ENCODE measurements around the gene TMEM202. TPM values are rescaled to one million over a fixed set of nuclear protein-coding genes. Genes with fewer than 3 reads are reported as not detected.
"Not testable (repeated sequence)": the region's sequence is repeated elsewhere in the genome, so short reads cannot be mapped to it uniquely, and the experiment has no call there.

TMEM202 gene
- total RNA-seq, 1 donor from 2014 or later = not detected

DNA sequence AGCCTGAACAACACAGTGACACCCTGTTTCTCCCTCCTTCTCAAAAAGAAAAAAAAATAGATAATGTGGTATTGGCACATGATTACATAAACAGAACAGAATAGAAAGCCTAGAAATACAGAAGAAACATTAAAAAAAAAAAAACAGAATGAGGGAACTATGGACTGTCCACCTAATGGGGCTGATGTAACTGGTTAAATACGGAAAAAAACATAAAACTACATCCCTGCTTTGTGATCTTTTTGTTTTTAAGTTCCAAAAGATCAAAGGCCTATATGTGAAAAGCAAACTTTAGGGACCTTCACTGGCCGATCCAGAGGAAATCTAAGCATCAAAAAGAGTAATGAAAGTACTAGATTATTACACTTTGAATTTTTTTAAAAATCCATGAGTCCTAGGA lies 17.2 kb downstream of the TMEM202 start:
- H3K27ac Mint-ChIP-seq = no peak overlapping the region
- no peak overlapping the region for H3K4me3 Mint-ChIP-seq
- no peaks in the 10 kb centered on the region for H3K4me1 Mint-ChIP-seq
- no peaks in the 10 kb centered on the region for H3K36me3 Mint-ChIP-seq
- TF ChIP-seq, protein P1, sequence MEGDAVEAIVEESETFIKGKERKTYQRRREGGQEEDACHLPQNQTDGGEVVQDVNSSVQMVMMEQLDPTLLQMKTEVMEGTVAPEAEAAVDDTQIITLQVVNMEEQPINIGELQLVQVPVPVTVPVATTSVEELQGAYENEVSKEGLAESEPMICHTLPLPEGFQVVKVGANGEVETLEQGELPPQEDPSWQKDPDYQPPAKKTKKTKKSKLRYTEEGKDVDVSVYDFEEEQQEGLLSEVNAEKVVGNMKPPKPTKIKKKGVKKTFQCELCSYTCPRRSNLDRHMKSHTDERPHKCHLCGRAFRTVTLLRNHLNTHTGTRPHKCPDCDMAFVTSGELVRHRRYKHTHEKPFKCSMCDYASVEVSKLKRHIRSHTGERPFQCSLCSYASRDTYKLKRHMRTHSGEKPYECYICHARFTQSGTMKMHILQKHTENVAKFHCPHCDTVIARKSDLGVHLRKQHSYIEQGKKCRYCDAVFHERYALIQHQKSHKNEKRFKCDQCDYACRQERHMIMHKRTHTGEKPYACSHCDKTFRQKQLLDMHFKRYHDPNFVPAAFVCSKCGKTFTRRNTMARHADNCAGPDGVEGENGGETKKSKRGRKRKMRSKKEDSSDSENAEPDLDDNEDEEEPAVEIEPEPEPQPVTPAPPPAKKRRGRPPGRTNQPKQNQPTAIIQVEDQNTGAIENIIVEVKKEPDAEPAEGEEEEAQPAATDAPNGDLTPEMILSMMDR (IDR thresholded peaks at IDR 0.05; ENCODE audit: unreplicated experiment) = no peak
- H3K9me3 Mint-ChIP-seq = no peaks in the 10 kb centered on the region
- H3K27me3 Mint-ChIP-seq (ENCODE audit: low read depth) = peaks cover 29% of the 10 kb centered on the region
- no peak for DNase-seq (ENCODE audit: low spot score in 2 of 2, unreplicated experiment in 2 of 2)

DNA sequence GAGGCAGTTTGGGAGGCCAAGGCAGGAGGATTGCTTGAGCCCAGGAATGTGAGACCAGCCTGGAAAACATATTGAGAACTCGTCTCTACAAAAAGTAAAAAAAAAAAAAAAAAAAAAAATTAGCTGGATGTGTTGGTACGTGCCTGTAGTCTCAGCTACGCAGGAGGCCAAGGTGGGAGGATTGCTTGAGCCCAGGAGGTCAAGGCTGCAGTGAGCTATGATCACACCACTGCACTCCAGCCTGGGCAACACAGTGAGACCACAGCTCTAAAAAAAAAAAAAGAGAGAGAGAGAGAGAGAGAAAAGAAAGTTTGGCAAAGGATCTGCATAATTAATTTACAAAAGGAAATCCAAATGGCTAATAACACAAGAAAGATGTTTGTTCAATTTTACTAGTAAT lies 21.7 kb downstream of the TMEM202 start:
- H3K36me3 Mint-ChIP-seq; H3K9me3 Mint-ChIP-seq; H3K4me3 Mint-ChIP-seq; H3K4me1 Mint-ChIP-seq; H3K27ac Mint-ChIP-seq; DNase-seq (ENCODE audit: low spot score in 2 of 2, unreplicated experiment in 2 of 2): not testable (repeated sequence)
- H3K27me3 Mint-ChIP-seq (ENCODE audit: low read depth) = peaks cover 21% of the 10 kb centered on the region

DNA sequence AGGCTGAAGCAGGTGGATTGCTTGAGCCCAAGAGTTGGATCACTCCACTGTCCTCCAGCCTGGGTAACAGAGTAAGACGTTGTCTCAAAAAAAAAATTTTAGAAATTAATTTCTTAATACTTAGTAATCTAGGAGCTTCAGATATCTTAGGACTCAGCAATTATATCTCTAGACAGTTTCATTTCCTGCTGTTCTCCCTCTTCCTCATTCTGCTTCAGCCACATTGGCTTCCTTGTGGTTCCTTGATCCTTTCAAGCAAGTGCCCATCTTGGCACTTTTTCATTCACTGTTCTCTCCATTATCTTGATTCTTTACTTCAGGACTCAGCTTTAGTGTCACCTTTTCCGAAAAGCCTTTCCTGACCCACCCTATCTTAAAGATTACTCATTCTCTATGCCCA lies 22.5 kb downstream of the TMEM202 start:
- peaks cover 2% of the 10 kb centered on the region for H3K36me3 Mint-ChIP-seq
- H3K4me3 Mint-ChIP-seq = no peak overlapping the region
- H3K4me1 Mint-ChIP-seq = no peaks in the 10 kb centered on the region
- no peak overlapping the region for H3K27ac Mint-ChIP-seq
- peaks cover 21% of the 10 kb centered on the region for H3K27me3 Mint-ChIP-seq (ENCODE audit: low read depth)
- DNase-seq (ENCODE audit: low spot score in 2 of 2, unreplicated experiment in 2 of 2) = no peak
- peaks cover 10% of the 10 kb centered on the region for H3K9me3 Mint-ChIP-seq
- TF ChIP-seq, protein P1 (IDR thresholded peaks at IDR 0.05; ENCODE audit: unreplicated experiment) = no peak

DNA sequence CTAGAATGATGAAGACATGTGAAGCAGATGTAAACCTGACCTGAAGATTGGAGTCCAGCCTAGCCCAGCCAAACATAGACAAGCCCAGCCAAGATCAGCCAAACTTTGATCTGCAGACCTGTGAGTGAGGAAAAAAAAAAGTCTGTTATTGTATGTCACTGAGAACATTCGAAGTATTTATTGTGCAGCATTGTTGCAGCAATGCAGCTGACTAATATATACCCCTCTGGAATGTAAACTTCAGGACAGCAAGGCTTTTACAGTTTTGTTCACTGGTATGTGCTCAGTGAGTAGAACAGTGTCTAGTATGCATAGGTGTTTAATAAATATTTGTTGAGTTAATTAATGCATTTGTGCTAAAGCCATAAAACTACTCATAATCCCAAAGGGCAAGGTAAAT lies 23.4 kb downstream of the TMEM202 start:
- no peaks in the 10 kb centered on the region for H3K4me1 Mint-ChIP-seq
- no peak for DNase-seq (ENCODE audit: low spot score in 2 of 2, unreplicated experiment in 2 of 2)
- TF ChIP-seq, protein P1 (IDR thresholded peaks at IDR 0.05; ENCODE audit: unreplicated experiment) = no peak
- no peak overlapping the region for H3K4me3 Mint-ChIP-seq
- peaks cover 20% of the 10 kb centered on the region for H3K27me3 Mint-ChIP-seq (ENCODE audit: low read depth)
- peaks cover 2% of the 10 kb centered on the region for H3K36me3 Mint-ChIP-seq
- no peak overlapping the region for H3K27ac Mint-ChIP-seq
- H3K9me3 Mint-ChIP-seq = peaks cover 16% of the 10 kb centered on the region

DNA sequence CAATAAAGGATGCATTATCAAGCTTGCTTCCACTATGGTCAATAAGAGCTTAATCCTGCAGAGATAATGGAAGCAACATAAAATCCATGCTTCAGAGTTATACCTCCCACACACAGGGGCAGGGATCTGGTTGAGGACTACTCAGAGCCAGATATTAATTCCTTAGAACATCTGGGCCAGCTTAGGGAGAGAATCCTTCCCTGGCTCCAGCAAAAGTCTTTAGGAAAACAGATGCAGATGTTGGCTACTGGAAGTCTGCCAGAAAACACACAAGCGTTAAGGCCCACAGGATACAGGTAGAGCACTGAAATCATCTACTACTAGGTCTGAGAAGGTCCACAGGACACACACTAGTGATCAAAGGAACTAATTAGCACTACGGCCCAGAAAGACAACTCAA lies 25.2 kb downstream of the TMEM202 start:
- Mint-ChIP-seq H3K9me3 (peaks cover 28% of the 10 kb centered on the region), H3K36me3 (peaks cover 2% of the 10 kb centered on the region), H3K4me1 (no peaks in the 10 kb centered on the region), H3K27me3 (ENCODE audit: low read depth) (peaks cover 11% of the 10 kb centered on the region), H3K27ac (no peak overlapping the region), H3K4me3 (no peak overlapping the region)
- DNase-seq (ENCODE audit: low spot score in 2 of 2, unreplicated experiment in 2 of 2) = no peak
- TF ChIP-seq, protein P1 (IDR thresholded peaks at IDR 0.05; ENCODE audit: unreplicated experiment) = no peak

DNA sequence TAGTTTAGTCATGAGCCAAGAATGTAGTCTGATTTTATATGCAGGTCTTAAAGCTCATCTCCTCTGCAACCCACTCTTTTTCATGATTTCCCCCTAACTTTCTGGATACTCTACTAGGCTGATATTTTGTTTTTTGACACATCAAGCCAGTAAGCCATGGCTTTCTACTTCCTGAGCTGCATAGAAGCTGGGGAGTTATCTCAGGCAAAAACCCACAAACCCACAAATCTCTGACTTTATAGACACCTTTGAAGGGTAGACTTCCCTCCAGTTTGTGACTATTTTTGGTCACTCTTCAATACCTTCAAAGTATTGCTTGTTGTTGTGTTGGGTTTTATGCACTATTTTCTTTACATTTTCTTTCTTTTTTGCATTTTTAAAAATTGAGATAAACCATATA lies 28.6 kb downstream of the TMEM202 start:
- TF ChIP-seq, protein P1 (IDR thresholded peaks at IDR 0.05; ENCODE audit: unreplicated experiment) = no peak
- Mint-ChIP-seq H3K36me3 (peaks cover 2% of the 10 kb centered on the region), H3K4me1 (no peaks in the 10 kb centered on the region), H3K9me3 (peaks cover 28% of the 10 kb centered on the region), H3K27me3 (ENCODE audit: low read depth) (peaks cover 20% of the 10 kb centered on the region), H3K27ac (no peak overlapping the region), H3K4me3 (no peak overlapping the region)
- DNase-seq (ENCODE audit: low spot score in 2 of 2, unreplicated experiment in 2 of 2) = no peak
